Frontal cortex (tissue), 4 donors: ENCODE results near the gene RALA. TPM values are rescaled to one million over a fixed set of nuclear protein-coding genes. Genes with fewer than 3 reads are reported as not detected.
"Not testable (repeated sequence)": the region's sequence is repeated elsewhere in the genome, so short reads cannot be mapped to it uniquely, and the experiment has no call there.

Experiments used
- DNase-seq, 2 donors: peaks; one replicate each; pipeline ENCODE4 v3.0.0; 2012; ENCODE audit warnings: low spot score in 2 of 2
- FAIRE-seq: peaks from 2 replicates; lab custom pipeline; 2012; peaks lifted over from hg19 to GRCh38; lab: Jason Lieb, UNC
- total RNA-seq: library from RNA; depleted of rRNA; stranded (reverse); fragments of >200 nt; gene quantifications from one replicate; pipeline ENCODE4 v1.2.3, GENCODE V29; 2014
- donor health status: control.
- donor health status: control.
- donor health status: control.

The RALA gene
- total RNA-seq, 1 donor from 2014 or later = 35.5 TPM

- DNase-seq (no peak), FAIRE-seq (no peak)
Observed at GRCh38 chr7:39750253-39751077, 127.1 kb downstream of the RALA start.

- DNase-seq, FAIRE-seq: not testable (repeated sequence)
Observed at GRCh38 chr7:39753237-39753636, 129.9 kb downstream of the RALA start.

- DNase-seq = no peak
- FAIRE-seq = no peak
Observed at GRCh38 chr7:39753823-39754325, 130.5 kb downstream of the RALA start.

- FAIRE-seq (no peak), DNase-seq (no peak)
Observed at GRCh38 chr7:39754326-39755120, 131.2 kb downstream of the RALA start.

GRCh38 chr7:39757604-39758003 is 134.2 kb downstream of the RALA start:
- no peak for FAIRE-seq
- DNase-seq = no peak

Other genes with a start within 250 kb of the RALA start
- gene YAE1, start 57.2 kb upstream of the RALA start, total RNA-seq = 45.2 TPM